Stimulated activated CD4-positive, alpha-beta T cell treated with anti-CD3 and anti-CD28 coated beads, Interleukin-1b, Interleukin-23, amount 100 ng/mL, for 1 hour (primary cell): ENCODE results near the gene DNPH1.

Experiments
- DNase-seq, 2 donors: peaks; one replicate each; pipeline ENCODE4 v3.0.0-alpha.2; 2020; ENCODE audit warnings: low read depth in 2 of 2

Gene DNPH1

DNA sequence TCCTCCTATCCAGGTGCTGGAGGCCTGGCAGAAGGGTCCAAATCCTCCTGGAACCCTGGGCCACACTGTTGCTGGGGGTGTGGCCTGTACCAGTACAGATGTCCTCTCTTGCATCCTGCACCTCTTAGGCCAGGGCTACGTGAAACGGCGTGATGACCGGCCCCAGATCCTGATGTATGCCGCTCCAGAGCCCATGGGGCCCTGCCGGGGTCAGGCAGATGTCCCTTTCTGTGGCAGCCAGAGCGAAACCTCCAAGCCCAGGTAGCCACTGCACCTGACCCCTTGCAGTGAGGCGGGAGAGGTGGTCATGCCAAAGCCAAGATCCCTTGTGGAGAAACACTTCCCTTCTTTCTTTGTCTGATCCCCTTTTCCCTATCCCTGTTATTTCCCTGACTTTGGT lies 14.2 kb downstream of the DNPH1 start:
- DNase-seq, result no peak

DNA sequence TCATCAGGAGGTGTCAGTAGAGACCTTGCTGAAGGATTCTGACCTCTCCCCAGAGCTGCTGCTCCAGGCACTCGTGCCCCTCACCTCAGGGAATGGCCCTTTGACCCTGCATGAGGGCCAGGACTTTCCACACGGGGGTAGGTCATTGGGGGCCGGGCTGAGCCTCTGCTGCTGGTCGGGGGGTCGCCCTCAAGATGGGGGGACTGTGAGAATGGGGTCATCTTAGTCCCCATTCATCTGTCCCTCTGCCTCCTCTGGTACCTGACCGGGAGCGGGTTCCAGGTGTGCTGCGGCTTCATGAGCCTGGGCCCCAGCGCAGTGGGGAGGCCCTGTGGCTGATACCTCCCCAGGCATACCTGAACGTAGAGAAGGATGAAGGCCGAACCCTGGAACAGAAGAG lies 15.8 kb downstream of the DNPH1 start:
- no peak for DNase-seq

DNA sequence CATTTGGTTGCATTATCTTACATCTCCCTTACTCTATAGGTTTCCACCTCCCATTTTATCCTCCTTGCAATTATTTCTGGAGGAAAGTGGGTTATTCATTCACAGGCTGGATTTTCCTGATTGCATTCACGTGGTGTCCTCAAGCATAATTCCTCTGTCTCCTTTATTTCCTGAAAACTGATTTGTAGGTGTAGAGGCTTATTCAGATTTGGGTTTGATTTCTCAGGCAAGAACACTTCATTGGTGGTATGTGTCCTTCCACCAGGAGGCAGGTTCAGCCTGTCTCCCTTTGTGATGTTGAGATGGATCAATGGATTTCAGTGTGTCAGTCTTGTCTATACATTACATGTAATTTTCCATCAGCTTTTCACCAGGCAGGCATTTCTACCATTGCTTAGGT lies 17.3 kb downstream of the DNPH1 start:
- DNase-seq, result no peak

DNA sequence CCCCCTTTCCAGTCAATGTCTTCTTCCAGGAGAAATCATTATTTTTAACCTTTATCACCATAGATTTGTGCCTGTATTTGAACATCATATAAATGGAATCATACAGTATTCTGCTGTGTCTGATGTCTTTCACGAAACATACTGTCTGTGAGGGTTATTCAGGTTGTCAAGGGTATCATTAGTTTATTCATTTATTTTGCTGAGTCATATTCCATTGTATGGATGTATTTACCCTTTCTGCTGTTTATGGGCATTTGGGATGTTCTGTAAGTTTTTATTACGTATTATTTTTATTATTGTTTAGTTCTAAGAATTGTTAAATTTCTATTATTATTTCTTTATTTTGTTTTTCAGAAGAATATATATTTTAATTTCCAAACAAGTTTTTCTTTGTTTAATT lies 22.0 kb downstream of the DNPH1 start:
- no peak for DNase-seq

DNA sequence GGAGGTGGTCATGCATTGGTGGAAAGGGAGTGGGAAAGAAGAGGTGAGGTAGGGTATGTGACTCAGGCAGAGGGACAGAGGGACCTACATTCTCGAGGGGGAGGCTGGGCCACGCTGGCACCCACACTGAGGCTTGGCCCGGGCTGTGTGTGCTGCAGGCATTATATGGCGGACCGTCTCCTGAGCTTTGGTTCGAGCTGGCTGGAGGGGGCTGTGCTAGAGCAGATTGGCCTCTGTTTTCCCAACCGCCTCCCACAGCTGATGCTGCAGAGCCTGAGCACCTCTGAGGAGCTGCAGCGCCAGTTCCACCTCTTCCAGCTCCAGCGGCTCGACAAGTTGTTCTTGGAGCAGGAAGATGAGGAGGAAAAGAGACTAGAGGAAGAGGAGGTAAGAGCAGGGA lies 23.4 kb downstream of the DNPH1 start:
- DNase-seq, result no peak

DNA sequence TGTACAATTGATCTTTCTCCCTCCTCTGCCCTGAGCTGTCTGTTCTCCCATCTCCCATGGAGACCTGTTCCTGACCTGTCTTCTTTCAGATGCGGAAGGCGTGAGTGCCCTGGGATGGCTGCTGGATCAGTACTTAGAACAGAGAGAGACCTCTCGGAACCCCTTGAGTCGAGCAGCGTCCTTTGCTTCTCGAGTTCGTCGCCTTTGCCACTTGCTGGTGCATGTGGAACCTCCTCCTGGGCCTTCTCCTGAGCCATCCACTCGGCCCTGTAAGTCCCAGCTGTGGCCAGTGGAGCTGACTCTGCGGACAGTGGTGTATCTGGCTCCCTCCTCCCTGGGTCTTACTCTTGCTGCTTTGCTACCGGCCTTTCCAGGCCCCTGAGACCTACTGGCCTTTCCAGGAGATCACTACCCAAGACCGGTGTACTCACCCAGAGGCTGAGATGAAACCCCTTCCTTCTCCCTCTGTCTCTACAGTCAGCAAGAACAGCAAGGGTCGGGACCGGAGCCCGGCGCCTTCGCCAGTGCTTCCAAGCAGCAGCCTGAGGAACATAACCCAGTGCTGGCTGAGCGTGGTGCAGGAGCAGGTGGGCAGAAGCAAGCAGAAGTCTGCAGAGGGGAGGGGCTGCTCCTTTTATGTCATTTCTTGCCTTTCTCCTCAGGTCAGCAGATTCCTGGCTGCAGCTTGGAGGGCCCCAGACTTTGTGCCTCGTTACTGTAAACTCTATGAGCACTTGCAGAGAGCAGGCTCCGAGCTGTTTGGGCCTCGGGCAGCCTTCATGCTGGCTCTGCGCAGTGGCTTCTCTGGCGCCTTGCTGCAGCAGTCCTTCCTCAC lies 24.8 kb downstream of the DNPH1 start:
- no peak for DNase-seq

DNA sequence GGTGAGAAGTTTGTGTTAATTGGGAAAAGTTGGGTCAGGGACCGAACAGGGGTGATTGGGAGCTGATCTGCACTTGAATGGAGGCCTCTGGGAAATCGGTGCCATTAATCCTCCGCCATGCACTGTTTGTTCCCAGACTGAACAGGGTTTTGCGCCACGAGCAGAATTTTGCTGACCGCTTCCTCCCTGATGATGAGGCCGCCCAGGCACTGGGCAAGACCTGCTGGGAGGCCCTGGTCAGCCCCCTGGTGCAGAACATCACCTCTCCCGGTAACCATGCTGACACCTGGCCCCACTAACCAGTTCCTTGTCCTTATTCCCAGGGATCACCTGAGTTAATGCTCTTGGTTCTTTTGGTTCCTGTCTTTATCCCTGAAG lies 25.6 kb downstream of the DNPH1 start:
- no peak for DNase-seq

DNA sequence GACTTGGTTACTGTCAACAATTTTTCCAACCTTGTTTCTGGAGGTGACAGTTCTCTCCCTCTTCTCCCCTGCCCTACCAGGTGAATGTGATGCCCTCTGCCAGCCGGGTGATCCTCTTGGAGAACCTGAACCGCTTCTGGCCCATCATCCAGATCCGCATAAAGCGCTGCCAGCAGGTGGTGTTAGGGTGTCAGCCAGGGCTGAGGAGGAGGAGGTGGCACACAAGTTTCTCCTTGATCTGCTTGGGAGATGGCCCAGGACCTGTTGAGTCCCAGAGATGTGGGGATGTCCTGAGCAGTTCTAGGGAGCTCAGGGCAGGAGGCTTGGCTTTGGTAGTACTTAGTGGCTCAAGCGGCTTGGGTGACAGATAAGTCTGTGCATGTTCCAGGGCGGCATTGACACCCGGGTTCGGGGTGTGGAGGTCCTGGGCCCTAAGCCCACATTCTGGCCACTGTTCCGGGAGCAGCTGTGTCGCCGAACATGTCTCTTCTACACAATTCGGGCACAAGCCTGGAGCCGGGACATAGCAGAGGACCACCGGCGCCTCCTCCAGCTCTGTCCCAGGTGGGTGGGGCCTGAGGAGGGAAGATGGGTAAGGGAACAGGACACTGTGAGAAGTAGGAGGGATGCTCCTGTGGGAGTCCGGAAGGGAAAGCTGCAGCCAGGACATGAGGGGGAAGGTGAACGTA lies 26.1 kb downstream of the DNPH1 start:
- no peak for DNase-seq

DNA sequence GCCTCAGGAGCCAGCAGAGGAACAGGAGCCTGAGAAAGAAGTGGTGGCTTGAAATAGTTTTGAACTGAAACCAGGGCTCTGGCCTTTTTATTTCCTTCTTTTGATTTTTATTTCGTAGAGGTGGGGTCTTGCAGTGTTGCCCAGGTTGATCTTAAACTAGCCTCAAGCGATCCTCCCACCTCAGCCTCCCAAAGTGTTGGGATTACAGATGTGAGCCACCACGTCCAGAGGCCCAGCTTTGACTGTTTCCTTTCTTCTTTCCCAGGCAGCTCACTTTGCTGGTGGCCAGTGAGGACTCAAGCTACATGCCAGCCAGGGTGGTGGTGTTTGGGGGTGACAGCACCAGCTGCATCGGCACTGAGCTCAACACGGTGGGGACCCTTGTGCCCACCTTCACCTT lies 26.8 kb downstream of the DNPH1 start:
- DNase-seq, result no peak

DNA sequence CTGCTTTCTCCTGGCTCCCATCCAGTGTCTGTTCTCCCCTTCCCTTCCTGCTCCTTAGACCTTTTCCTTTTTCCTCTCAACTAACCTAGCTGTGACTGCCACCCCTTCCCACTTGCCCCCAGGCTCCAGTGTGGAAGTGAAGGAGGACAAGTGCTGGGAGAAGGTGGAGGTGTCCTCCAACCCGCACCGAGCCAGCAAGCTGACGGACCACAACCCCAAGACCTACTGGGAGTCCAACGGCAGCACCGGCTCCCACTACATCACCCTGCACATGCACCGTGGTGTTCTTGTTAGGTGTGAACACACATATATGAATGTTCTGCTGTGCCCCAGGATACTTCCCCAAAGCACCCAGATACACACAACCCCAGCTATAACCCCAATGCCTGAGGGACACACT lies 28.7 kb downstream of the DNPH1 start:
- no peak for DNase-seq

DNA sequence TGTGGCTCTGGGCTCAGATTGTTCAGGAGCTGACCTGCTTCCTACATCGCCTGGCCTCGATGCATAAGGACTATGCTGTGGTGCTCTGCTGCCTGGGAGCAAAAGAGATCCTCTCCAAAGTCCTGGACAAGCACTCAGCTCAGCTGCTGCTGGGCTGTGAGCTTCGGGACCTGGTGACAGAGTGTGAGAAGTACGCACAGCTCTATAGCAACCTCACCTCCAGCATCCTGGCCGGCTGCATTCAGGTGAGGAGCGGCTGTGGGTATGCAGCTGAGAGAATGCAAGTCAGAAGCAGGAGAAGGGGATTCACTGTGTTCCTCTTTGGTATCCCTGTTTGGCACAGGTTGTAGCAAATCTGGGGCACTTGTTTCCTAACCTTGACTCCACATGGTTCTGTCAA lies 29.4 kb downstream of the DNPH1 start:
- no peak for DNase-seq

DNA sequence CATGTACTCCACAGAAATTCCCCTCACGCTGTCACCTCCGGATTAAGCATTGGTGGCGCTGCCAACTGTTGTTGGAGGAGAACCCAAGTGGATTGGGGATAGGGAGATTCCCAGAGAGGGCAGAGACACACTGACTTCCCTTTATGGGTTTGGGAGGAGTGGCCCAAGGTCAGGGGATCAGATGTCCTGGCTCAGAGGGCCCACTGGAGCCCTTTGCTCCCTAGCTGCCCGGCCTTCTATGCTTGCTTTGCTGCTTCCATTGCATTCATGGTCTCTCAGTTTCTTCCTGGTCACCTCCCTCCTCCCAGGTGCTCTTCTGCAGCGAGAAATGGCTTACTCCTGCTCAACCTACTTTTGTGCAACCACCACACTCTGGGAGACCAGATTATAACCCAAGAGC lies 32.9 kb downstream of the DNPH1 start:
- DNase-seq, result no peak

DNA sequence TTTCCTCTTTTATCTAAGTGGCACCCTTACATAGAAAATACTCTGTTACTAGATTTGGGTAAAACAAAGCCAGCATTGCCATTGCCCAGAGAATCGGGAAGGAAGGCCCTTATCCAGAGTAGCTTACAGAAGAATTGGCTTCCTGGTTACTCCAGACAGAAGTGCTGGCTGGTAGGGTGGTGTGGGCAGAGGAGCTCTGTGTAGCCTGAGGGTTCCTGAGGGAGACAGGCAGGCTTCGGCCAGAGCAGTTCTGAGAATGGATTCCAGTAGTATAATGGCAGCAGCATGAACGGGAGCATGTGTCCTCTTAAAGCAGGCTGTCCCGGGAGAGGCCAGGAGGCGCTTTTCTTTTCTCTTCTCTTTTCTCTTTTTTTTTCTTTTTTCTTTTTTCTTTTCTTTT lies 35.4 kb downstream of the DNPH1 start:
- DNase-seq, result no peak

DNA sequence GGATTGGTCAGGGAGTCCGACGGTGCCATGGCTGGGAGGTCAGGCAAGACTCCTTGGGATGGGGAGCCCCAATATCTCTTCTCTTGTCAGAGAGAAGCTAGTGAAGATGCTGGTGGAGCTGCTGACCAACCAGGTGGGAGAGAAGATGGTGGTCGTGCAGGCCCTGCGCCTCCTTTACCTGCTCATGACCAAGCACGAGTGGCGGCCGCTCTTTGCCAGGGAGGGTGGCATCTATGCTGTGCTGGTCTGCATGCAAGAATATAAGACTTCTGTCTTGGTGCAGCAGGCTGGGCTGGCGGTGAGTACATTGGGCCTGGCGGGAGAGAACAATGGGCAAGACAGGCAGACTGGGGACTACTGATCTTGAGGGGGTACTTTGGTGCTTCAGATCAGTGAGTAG lies 36.4 kb downstream of the DNPH1 start:
- no peak for DNase-seq

DNA sequence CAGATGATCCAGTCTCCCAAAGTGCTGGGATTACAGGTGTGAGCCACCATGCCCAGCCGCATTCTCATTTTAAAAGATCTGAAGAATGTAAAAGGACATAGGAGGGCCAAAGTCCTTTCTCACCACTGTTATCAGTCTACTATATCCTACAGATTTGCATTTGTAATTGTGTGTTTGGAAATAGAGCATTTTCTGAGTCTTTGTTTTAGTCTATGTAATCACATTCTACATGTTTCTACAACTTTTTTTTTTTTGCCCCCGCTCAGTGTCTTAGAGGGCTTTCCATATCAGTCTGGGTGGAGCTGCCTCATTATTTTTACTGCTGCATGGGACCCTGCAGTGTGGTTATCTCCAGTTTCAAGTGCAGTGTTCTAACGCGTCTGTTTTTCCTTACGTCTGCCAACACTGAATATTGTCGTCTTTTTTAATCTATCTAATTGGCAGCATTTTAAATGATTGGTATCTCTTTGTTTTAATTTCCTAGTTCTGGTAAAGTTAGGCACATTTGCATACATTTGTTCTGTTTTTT lies 39.4 kb downstream of the DNPH1 start:
- no peak for DNase-seq

DNA sequence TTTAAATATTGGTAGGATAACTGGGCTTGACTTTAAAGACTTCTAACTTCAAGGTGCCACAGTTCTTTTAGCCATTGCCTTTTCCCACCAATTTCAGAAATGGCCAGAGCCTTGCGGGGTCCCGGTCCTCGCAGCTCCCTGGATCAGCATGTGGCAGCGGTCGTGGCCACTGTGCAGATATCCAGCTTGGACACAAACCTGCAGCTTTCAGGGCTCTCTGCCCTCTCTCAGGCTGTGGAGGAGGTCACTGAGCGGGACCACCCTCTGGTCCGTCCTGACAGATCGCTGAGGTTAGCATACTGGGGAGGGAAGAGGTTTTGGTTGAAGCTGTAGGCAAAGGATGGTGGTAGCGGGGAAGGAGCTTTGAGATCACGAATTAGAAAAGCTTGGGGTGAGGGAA lies 40.9 kb downstream of the DNPH1 start:
- DNase-seq, result no peak

DNA sequence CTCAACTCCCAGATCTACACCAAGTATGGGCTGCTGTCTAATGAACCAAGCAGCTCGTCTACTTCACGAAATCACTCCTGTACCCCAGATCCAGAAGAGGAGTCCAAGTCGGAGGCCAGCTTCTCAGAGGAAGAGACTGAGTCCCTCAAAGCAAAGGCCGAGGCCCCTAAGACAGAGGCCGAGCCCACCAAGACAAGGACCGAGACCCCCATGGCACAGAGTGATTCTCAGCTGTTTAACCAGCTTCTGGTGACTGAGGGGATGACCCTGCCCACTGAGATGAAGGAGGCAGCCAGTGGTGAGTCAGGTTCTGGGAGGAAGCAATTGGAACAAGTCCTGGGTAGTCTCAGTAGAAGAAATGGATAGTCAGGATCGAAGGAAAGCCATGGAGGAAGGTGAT lies 41.5 kb downstream of the DNPH1 start:
- DNase-seq, result no peak

DNA sequence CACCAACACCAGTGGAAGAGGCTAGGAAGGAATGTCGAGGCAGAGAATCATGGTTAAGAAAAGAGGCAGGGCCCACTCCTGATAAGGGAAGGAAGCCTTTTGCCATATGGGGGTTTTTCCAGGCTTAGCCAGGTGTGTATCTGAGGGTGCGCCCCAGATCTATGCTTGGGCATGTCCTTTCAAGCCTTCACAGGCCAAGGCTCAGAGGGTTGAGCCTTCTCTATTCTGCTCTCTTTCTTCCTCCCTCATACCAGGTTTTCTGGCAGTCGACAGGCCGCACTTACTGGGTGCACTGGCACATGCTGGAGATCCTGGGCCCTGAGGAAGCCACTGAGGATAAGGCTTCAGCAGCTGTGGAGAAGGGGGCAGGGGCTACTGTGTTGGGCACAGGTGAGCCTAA lies 42.6 kb downstream of the DNPH1 start:
- DNase-seq, result no peak

DNA sequence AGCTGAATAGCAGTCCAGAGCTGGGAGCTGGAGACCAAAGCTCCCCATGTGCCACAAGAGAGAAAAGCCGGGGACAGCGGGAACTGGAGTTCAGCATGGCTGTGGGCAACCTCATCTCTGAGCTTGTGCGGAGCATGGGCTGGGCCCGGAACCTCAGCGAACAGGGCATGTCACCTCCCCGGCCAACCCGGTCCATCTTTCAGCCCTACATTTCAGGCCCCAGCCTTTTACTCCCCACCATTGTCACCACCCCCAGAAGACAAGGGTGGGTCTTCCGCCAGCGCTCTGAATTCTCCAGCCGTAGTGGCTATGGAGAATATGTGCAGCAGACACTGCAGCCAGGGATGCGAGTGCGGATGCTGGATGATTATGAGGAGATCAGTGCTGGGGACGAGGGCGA lies 43.3 kb downstream of the DNPH1 start:
- DNase-seq, result no peak

DNA sequence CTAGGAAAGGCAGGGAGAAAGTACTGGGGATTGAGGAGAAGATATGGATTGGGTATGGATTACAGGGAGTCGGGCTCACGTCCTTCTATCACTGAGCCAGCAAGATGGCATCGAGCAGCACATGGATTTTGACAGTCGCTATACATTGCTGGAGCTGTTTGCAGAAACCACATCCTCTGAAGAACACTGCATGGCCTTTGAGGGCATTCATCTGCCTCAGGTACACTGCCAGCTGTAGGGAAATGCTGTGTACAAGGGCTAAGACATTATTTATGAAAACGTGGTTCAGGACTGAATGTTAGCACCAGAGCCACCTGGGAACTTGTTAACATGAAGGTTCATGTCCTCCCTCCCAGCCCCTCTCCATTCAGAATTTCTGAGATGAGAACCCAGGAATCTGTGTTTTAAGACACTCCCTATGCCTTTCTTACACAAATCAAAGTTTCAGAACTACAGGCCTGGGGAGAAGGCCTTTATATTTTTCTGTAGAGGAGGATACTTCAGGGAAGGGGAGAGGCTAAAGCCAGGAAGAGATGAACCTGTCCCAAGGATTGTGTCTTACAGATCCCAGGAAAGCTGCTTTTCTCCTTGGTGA lies 43.8 kb downstream of the DNPH1 start:
- no peak for DNase-seq

DNA sequence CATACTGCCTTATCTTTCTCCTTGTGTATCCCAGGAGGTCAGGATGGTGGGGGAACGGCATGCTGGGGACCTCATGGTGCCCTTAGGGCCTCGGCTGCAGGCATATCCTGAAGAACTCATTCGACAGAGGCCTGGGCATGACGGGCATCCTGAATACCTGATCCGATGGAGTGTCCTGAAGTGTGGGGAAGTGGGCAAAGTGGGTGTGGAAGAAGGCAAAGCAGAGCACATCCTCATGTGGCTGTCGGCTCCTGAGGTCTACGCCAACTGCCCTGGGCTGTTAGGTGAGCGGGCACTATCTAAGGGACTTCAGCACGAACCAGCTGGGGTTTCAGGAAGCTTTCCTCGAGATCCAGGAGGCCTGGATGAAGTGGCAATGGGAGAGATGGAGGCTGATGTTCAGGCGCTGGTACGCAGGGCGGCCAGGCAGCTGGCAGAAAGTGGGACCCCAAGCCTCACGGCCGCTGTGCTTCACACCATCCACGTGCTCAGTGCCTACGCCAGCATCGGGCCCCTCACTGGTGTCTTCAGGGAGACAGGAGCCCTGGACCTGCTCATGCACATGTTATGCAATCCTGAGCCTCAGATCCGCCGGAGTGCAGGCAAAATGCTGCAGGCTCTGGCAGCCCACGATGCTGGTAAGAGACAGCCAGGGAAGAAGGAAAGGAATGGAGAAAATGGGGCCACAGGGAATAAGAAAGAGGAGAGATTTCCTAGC lies 44.9 kb downstream of the DNPH1 start:
- no peak for DNase-seq

DNA sequence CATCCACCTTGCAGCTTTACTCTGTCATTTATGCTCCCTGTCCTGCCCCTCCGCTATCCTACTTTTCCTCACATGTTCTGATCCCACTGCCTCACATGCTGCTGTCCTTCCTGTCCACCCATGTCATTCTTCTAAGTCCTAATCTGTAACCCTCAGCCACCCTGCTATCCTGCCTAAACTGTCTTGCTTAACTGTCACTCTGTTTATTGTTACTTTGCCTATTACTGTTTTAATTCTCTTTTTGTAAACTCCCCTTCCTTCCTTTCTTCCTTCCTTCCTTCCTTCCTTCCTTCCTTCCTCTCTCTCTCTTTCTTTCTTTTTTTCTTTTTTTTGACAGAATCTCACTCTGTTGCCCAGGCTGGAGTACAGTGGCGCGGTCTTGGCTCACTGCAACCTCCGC lies 45.8 kb downstream of the DNPH1 start:
- DNase-seq, result no peak
